ENCODE data around the gene E2F4. TPM values are rescaled to one million over a fixed set of nuclear protein-coding genes. Genes with fewer than 3 reads are reported as not detected.

Gene E2F4
- total RNA-seq, 1 donor from 2014 or later: 35.3 TPM

DNA sequence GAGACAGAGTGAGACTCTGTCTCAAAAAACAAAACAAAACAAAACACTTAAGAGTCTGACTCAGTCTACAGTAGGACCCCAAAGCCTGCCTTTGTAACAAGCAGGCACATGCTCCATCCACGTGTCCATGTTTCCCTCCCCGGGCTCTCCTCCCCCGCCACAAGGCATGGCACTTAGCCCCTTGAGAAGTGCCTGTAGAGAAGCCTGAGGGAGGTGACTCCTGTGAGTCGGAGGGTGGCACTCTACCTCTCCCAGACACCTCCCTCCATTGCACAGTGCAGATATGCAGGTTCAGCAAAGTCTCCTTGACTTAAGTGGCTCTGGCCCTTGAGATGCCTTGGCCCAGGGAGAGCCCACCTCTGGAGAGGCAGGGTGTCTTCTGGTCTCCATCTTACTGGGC is 48.6 kb downstream of the E2F4 start:
- H3K36me3 Mint-ChIP-seq: no peaks in the 10 kb centered on the region
- no peak overlapping the region for H3K27ac Mint-ChIP-seq
- Histone ChIP-seq H3K9me3 (ENCODE audit: low read depth) (no peaks in the 10 kb centered on the region), H2AFZ (replicated peaks) (no peak overlapping the region), H3K9ac (no peak overlapping the region), H3K4me3 (no peak overlapping the region), H4K20me1 (ENCODE audit: low read depth) (peaks cover 2% of the 10 kb centered on the region), H3F3A (ENCODE audit: low read depth) (no peaks in the 10 kb centered on the region), H3K4me2 (no peak overlapping the region), H3K27me3 (no peaks in the 10 kb centered on the region), H3K79me2 (ENCODE audit: low read depth) (no peaks in the 10 kb centered on the region), H3K27ac (no peak overlapping the region), H3K4me1 (peaks cover 3% of the 10 kb centered on the region), H3K36me3 (no peaks in the 10 kb centered on the region)
- no peak for TF ChIP-seq CTCF (IDR thresholded peaks at IDR 0.05)
- H3K4me3 Mint-ChIP-seq: no peak overlapping the region
- DNase-seq (ENCODE audit: low spot score): no peak
- no peaks in the 10 kb centered on the region for H3K9me3 Mint-ChIP-seq
- peaks cover 13% of the 10 kb centered on the region for H3K4me1 Mint-ChIP-seq
- H3K27me3 Mint-ChIP-seq (ENCODE audit: insufficient read depth, low read depth): peaks cover 2% of the 10 kb centered on the region

DNA sequence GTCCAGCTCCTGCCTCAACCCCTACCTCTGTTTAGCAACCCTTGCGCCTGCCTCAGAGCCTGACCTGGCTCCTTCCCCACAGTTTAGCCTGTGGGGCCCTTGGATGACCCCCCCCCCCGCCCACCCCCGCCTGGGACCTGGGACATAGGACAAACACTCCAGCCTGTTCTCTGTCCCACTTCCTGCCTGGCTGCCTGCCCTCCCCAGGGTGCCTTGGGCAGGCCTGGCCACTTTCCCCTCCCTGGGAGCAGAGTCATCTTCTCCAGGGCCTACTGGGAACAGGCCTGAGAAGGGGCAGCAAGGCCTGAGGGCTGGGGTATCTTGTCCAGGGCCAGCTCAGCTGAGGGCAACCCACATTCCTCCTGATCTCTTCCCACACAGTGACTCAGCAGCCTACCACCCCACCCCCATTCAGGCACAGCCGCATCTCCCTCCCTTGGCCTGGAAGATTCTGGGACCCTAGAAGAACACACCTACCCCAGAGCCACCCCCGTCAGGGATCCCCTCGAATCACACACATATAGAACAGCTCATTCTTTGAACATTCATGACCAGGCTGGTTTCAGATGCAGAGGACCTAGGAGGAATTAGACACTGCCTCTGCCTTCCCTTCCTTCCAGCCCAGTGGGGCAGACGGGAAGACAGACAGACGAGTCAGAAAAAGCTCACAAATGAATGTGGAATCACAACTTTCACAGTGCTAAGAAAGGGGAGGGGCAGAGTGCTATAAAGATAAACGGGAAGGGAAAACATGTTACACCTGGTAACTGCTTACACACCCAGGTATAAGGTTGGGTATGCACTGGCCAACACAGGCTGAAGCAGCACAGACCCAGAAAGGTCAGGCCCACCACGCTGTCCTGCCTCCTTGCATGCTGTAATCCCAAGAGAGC is 49.3 kb downstream of the E2F4 start:
- H3K79me2 ChIP-seq (ENCODE audit: low read depth): no peaks in the 10 kb centered on the region
- H2AFZ ChIP-seq (replicated peaks): no peak overlapping the region
- H3K4me2 ChIP-seq: no peak overlapping the region
- H3K27ac ChIP-seq: no peak overlapping the region
- H3K9me3 Mint-ChIP-seq: no peaks in the 10 kb centered on the region
- TF ChIP-seq CTCF (IDR thresholded peaks at IDR 0.05): no peak
- H3K4me1 ChIP-seq: peaks cover 6% of the 10 kb centered on the region
- no peak overlapping the region for H3K4me3 ChIP-seq
- H3K36me3 Mint-ChIP-seq: no peaks in the 10 kb centered on the region
- H3K4me3 Mint-ChIP-seq: no peak overlapping the region
- H4K20me1 ChIP-seq (ENCODE audit: low read depth): peaks cover 6% of the 10 kb centered on the region
- no peaks in the 10 kb centered on the region for H3K36me3 ChIP-seq
- H3K27me3 Mint-ChIP-seq (ENCODE audit: insufficient read depth, low read depth): peaks cover 2% of the 10 kb centered on the region
- H3K4me1 Mint-ChIP-seq: peaks cover 17% of the 10 kb centered on the region
- no peak overlapping the region for H3K9ac ChIP-seq
- no peaks in the 10 kb centered on the region for H3K27me3 ChIP-seq
- no peak for DNase-seq (ENCODE audit: low spot score)
- H3F3A ChIP-seq (ENCODE audit: low read depth): peaks cover 4% of the 10 kb centered on the region
- H3K9me3 ChIP-seq (ENCODE audit: low read depth): no peaks in the 10 kb centered on the region
- no peak overlapping the region for H3K27ac Mint-ChIP-seq

DNA sequence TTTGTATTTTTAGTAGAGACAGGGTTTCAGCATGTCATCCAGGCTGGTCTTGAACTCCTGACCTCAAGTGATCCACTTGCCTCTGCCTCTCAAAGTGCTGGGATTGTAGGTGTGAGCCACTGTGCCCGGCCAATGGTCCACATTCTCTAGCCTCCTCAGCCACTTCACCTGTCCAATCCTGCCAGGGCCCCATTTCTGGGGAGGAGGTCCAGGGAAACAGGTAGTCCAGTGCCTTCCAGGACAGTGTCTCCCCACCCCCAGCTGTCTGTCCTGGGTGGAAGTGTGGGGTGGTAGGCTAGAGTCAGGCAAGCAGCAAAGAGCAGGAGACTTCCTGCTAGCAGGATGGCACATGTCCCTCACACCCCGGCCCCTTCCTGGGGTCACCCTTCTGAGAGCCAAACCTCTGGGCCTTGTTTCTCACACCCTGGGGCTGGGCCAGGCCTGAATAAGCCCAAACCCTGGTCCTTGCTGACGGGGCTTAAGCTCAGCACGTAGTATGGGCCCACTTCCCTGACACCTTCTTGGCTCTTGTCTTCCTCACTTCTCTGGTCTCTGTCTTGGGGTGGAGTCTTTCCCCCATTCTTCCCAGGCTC is 50.3 kb downstream of the E2F4 start:
- no peak overlapping the region for H3K4me3 ChIP-seq
- no peak for DNase-seq (ENCODE audit: low spot score)
- no peaks in the 10 kb centered on the region for H3K36me3 ChIP-seq
- H3K27ac ChIP-seq: no peak overlapping the region
- peaks cover 2% of the 10 kb centered on the region for H3K27me3 Mint-ChIP-seq (ENCODE audit: insufficient read depth, low read depth)
- peaks cover 6% of the 10 kb centered on the region for H3K4me1 ChIP-seq
- no peak overlapping the region for H3K4me2 ChIP-seq
- H3K4me3 Mint-ChIP-seq: no peak overlapping the region
- peaks cover 5% of the 10 kb centered on the region for H3K27me3 ChIP-seq
- peaks cover 14% of the 10 kb centered on the region for H3F3A ChIP-seq (ENCODE audit: low read depth)
- H3K4me1 Mint-ChIP-seq: peaks cover 17% of the 10 kb centered on the region
- no peak for TF ChIP-seq EZH2 (IDR thresholded peaks at IDR 0.05)
- no peak for TF ChIP-seq CTCF (IDR thresholded peaks at IDR 0.05)
- no peak for TF ChIP-seq EZH2phosphoT487 (IDR thresholded peaks at IDR 0.05)
- H3K9ac ChIP-seq: no peak overlapping the region
- no peaks in the 10 kb centered on the region for H3K36me3 Mint-ChIP-seq
- H3K9me3 Mint-ChIP-seq: no peaks in the 10 kb centered on the region
- H3K27ac Mint-ChIP-seq: no peak overlapping the region
- no peak overlapping the region for H2AFZ ChIP-seq (replicated peaks)
- peaks cover 6% of the 10 kb centered on the region for H4K20me1 ChIP-seq (ENCODE audit: low read depth)
- no peaks in the 10 kb centered on the region for H3K9me3 ChIP-seq (ENCODE audit: low read depth)
- no peaks in the 10 kb centered on the region for H3K79me2 ChIP-seq (ENCODE audit: low read depth)

Measured in neural progenitor cell (in vitro differentiated cells).